CD4-positive, alpha-beta T cell (primary cell): ENCODE data around the gene PPARD. TPM values are rescaled to one million over a fixed set of nuclear protein-coding genes. Genes with fewer than 3 reads are reported as not detected.

Experiments used
- ATAC-seq: fragments of 200-7000 bp; cut with Tn5 transposase; one replicate; pipeline ENCODE4 v1.10.0; 2022; ENCODE audit warnings: mild to moderate bottlenecking; ENCODE audit not compliant: poor library complexity
- CTCF ChIA-PET: fragments of 350-600 bp; sonication (Branson Sonifier 250); formaldehyde crosslinking; loops from one replicate; lab custom pipeline; 2021; ENCODE audit warnings: antibody characterized with exemption, inconsistent platforms; lab: Charles Lee
- POLR2A ChIA-PET: fragments of 350-600 bp; sonication (Branson Sonifier 250); formaldehyde crosslinking; loops from one replicate; lab custom pipeline; 2021; ENCODE audit warnings: antibody characterized with exemption, inconsistent platforms; lab: Charles Lee
- DNase-seq, 14 experiments: peaks; one replicate each; pipeline ENCODE4 v3.0.0-alpha.2; 2013 to 2020; ENCODE audit warnings: mixed read lengths in 2 of 14
- H3K27ac ChIP-seq, 2 donors: one replicate each; pipeline versions ENCODE4 v1.5.1 to v1.7.0; 2013; ENCODE audit warnings: low read length in 2 of 2, low read depth in 1 of 2, mild to moderate bottlenecking in 1 of 2
- H3K27me3 ChIP-seq, 2 experiments: 1 replicate in 1 of 2; 2 replicates in 1 of 2; pipeline versions ENCODE4 v1.6.1 to v1.7.0; 2013; ENCODE audit warnings: low read length in 2 of 2, control low read depth in 1 of 2, mild to moderate bottlenecking in 1 of 2, moderate library complexity in 1 of 2; ENCODE audit not compliant: insufficient read depth in 2 of 2, control insufficient read depth in 1 of 2
- H3K36me3 ChIP-seq: one replicate; pipeline ENCODE4 v1.6.1; 2013; ENCODE audit warnings: low read length, control low read depth; ENCODE audit not compliant: insufficient read depth
- H3K4me1 ChIP-seq: one replicate; pipeline ENCODE4 v1.6.1; 2013; ENCODE audit warnings: low read length, control low read depth; ENCODE audit not compliant: insufficient read depth
- H3K4me3 ChIP-seq: one replicate; pipeline ENCODE4 v1.5.1; 2013; ENCODE audit warnings: mild to moderate bottlenecking, low read length, moderate library complexity
- H3K9me3 ChIP-seq, 2 experiments: 1 replicate in 1 of 2; 2 replicates in 1 of 2; pipeline versions ENCODE4 v1.6.1 to v1.7.0; 2013; ENCODE audit warnings: low read length in 2 of 2, mild to moderate bottlenecking in 2 of 2, control low read depth in 1 of 2, moderate library complexity in 1 of 2; ENCODE audit not compliant: control insufficient read depth in 1 of 2, insufficient read depth in 1 of 2
- H3K27ac Mint-ChIP-seq: one replicate; pipeline ENCODE4 v1.8.0; 2020; ENCODE audit warnings: mixed read lengths
- H3K27me3 Mint-ChIP-seq: one replicate; pipeline ENCODE4 v1.8.0; 2021; ENCODE audit warnings: mixed read lengths
- H3K36me3 Mint-ChIP-seq: one replicate; pipeline ENCODE4 v1.8.0; 2021; ENCODE audit warnings: low read depth, mixed read lengths
- H3K4me1 Mint-ChIP-seq: one replicate; pipeline ENCODE4 v1.8.0; 2021; ENCODE audit warnings: low read depth, mixed read lengths
- H3K4me3 Mint-ChIP-seq: one replicate; pipeline ENCODE4 v1.8.0; 2020; ENCODE audit warnings: mild to moderate bottlenecking, mixed read lengths
- H3K9me3 Mint-ChIP-seq: one replicate; pipeline ENCODE4 v1.8.0; 2020; ENCODE audit warnings: mixed read lengths
- CTCF ChIP-seq: fragments of 200-600 bp; IDR thresholded peaks from one replicate; pipeline ENCODE4 v1.8.0; 2022; ENCODE audit warnings: antibody characterized with exemption, mild to moderate bottlenecking
- intact Hi-C, 2 experiments: fragments of 100-400 bp; cut with DNase I in 1 of 2; cut with micrococcal nuclease in 1 of 2; formaldehyde crosslinking; loops; one replicate each; pipeline versions ENCODE4 v1.15.1 to v1.9.0; 2023 to 2025; cut with DNase I, micrococcal nuclease
- total RNA-seq, 174 experiments: library from RNA in 2 of 174; stranded (reverse) in 2 of 174; gene quantifications; one replicate each; pipeline ENCODE4 v1.2.3 and lab custom pipeline; 2021 to 2026

The PPARD gene
- total RNA-seq, 2 experiments from 2014 or later = 34.1 to 37.0 TPM

- peaks cover 0 to 6% of the 10 kb centered on the region in 2 experiments for H3K9me3 ChIP-seq
- no peak for DNase-seq
- no peak overlapping the region for H3K4me3 ChIP-seq
- ChIA-PET CTCF (interaction anchor here (0.5 to 1.2 kb wide), 3 partner anchors 71 to 308 kb away, joined by 3 read pairs; no protein-coding TSS in a partner anchor), POLR2A (interaction anchor here (1.1 kb wide), 1 partner anchor 13 kb away, joined by 4 read pairs; no protein-coding TSS in a partner anchor)
- no peaks in the 10 kb centered on the region for H3K27me3 ChIP-seq
- no peak overlapping the region for H3K27ac Mint-ChIP-seq
- peaks cover 59% of the 10 kb centered on the region for H3K4me1 Mint-ChIP-seq
- H3K27ac ChIP-seq = no peak overlapping the region
- peaks cover 53% of the 10 kb centered on the region for H3K36me3 Mint-ChIP-seq
- no peak for TF ChIP-seq CTCF
- no peak overlapping the region for H3K4me3 Mint-ChIP-seq
- peaks cover 9% of the 10 kb centered on the region for H3K36me3 ChIP-seq
- peaks cover 11% of the 10 kb centered on the region for H3K4me1 ChIP-seq
- no peak for ATAC-seq
- no peaks in the 10 kb centered on the region for H3K27me3 Mint-ChIP-seq
- intact Hi-C loops = no loop called here
- H3K9me3 Mint-ChIP-seq = no peaks in the 10 kb centered on the region
These were observed 35.9 kb downstream of the PPARD start for GRCh38 chr6:35378261-35378660.

- CTCF ChIA-PET = interaction anchor here (0.6 kb wide), 1 partner anchor 29 kb away, joined by 3 read pairs; no protein-coding TSS in a partner anchor
- DNase-seq = no peak
- intact Hi-C loops = no loop called here
- Mint-ChIP-seq H3K4me1 (peaks cover 47% of the 10 kb centered on the region), H3K36me3 (peaks cover 47% of the 10 kb centered on the region), H3K9me3 (no peaks in the 10 kb centered on the region), H3K27ac (no peak overlapping the region), H3K4me3 (no peak overlapping the region), H3K27me3 (no peaks in the 10 kb centered on the region)
- no peak for TF ChIP-seq CTCF
- POLR2A ChIA-PET = no interaction called here
- peaks cover 4% of the 10 kb centered on the region for H3K4me1 ChIP-seq
- H3K27me3 ChIP-seq = no peaks in the 10 kb centered on the region
- H3K9me3 ChIP-seq = peaks cover 0 to 7% of the 10 kb centered on the region in 2 experiments
- H3K4me3 ChIP-seq = no peak overlapping the region
- H3K27ac ChIP-seq = no peak overlapping the region
- peaks cover 9% of the 10 kb centered on the region for H3K36me3 ChIP-seq
- no peak for ATAC-seq
These were observed 38.8 kb downstream of the PPARD start for GRCh38 chr6:35381132-35381531.

- H3K27me3 ChIP-seq = no peaks in the 10 kb centered on the region
- H3K4me3 ChIP-seq = no peak overlapping the region
- Mint-ChIP-seq H3K27ac (no peak overlapping the region), H3K9me3 (no peaks in the 10 kb centered on the region), H3K27me3 (no peaks in the 10 kb centered on the region), H3K4me3 (no peak overlapping the region), H3K4me1 (peaks cover 42% of the 10 kb centered on the region), H3K36me3 (peaks cover 49% of the 10 kb centered on the region)
- CTCF ChIA-PET = no interaction called here
- POLR2A ChIA-PET = no interaction called here
- H3K4me1 ChIP-seq = peaks cover 4% of the 10 kb centered on the region
- no peak overlapping the region for H3K27ac ChIP-seq
- H3K36me3 ChIP-seq = peaks cover 9% of the 10 kb centered on the region
- intact Hi-C loops = no loop called here
- TF ChIP-seq CTCF = no peak
- ATAC-seq (no peak), DNase-seq (no peak)
- H3K9me3 ChIP-seq = peaks cover 0 to 7% of the 10 kb centered on the region in 2 experiments
These were observed 39.7 kb downstream of the PPARD start for GRCh38 chr6:35382015-35382414.
